Mammary epithelial cell (primary cell): ENCODE results near the gene PTPRU.

Experiments
- EZH2 ChIP-seq: IDR thresholded peaks from 2 replicates; pipeline ENCODE4 v1.6.1; 2012; ENCODE audit warnings: low read length, inconsistent platforms, borderline replicate concordance
- TF ChIP-seq, protein P1 (sequence below), 2 donors: IDR thresholded peaks in 1 of 2; conservative IDR thresholded peaks in 1 of 2; 2 replicates each; pipeline ENCODE4 v1.5.1; 2011 to 2012; ENCODE audit warnings: inconsistent platforms in 2 of 2, low read length in 2 of 2, mild to moderate bottlenecking in 2 of 2, control low read depth in 1 of 2, low read depth in 1 of 2; ENCODE audit not compliant: insufficient read depth in 1 of 2; ENCODE audit errors: extremely low read depth in 1 of 2

DNA sequence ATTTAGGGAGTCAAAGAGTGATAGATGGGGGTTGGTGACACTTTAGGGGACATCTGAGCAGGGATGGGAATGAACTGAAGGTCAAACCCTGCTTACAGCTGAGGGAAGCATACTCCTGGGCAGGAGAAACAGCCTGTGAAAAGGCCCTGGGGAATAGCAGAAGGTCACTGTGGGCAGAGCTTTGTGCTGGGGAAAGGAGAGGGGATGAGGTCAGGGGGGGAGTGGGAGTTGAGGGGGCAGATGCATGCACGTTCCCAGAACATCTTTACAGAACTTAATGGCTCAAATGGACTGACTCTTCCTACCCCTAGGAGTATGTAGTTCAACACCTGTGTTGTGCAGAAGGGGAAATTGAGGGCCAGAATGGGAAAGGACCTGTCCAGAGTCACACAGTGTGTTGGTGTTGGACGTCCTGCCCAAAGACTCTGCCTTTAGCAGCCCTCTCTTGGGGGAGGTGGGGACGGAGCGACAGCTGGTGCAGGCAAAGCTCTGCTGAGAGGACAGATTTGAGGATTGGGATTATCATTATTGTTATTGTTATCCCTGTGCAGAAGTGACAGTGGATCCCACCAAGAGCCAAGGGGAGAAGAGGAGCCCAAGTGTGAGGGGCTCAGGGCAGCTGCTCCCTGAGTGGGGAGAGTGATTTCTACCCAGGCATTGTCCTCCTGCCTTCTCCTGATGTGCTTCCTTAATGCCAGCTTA is 116.5 kb downstream of the PTPRU start:
- TF ChIP-seq EZH2, result no peak
- TF ChIP-seq, protein P1, sequence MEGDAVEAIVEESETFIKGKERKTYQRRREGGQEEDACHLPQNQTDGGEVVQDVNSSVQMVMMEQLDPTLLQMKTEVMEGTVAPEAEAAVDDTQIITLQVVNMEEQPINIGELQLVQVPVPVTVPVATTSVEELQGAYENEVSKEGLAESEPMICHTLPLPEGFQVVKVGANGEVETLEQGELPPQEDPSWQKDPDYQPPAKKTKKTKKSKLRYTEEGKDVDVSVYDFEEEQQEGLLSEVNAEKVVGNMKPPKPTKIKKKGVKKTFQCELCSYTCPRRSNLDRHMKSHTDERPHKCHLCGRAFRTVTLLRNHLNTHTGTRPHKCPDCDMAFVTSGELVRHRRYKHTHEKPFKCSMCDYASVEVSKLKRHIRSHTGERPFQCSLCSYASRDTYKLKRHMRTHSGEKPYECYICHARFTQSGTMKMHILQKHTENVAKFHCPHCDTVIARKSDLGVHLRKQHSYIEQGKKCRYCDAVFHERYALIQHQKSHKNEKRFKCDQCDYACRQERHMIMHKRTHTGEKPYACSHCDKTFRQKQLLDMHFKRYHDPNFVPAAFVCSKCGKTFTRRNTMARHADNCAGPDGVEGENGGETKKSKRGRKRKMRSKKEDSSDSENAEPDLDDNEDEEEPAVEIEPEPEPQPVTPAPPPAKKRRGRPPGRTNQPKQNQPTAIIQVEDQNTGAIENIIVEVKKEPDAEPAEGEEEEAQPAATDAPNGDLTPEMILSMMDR (conservative IDR thresholded peaks at IDR 0.05 in 1 of 2, IDR thresholded peaks at IDR 0.05 in 1 of 2; ENCODE audit: extremely low read depth in 1 of 2, insufficient read depth in 1 of 2, low read depth in 1 of 2, low read length in 2 of 2), result no peak
